Endometrium (tissue), 2 donors: ENCODE data around the gene FGF14.
"Not testable (repeated sequence)": the region's sequence is repeated elsewhere in the genome, so short reads cannot be mapped to it uniquely, and the experiment has no call there.

ENCODE experiments used
- FAIRE-seq: peaks from 2 replicates; lab custom pipeline; 2012; peaks lifted over from hg19 to GRCh38; lab: Jason Lieb, UNC
- donor health status: control.
- donor health status: control.

FGF14 gene

GRCh38 chr13:102195566-102196462 is 206.0 kb downstream of the FGF14 start:
- FAIRE-seq: no peak

DNA sequence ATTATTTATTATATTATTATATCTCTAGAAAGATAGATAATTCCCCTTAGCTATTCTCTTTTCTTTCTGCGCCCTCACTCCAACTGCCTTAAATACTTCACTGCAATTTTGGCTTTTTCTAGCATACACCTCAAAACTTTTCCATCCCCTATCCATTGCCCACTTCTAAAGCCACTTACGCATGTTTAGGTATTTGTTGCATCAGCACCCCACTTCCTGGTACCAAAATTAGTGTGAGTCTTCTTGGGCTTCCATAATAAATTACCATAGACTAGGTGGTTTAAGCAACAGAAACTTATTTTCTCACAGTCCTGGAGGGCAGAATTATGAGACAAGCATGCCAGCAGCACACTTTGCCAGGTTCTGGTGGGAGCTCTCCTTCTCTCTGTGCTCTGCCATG is 209.0 kb downstream of the FGF14 start:
- no peak for FAIRE-seq

DNA sequence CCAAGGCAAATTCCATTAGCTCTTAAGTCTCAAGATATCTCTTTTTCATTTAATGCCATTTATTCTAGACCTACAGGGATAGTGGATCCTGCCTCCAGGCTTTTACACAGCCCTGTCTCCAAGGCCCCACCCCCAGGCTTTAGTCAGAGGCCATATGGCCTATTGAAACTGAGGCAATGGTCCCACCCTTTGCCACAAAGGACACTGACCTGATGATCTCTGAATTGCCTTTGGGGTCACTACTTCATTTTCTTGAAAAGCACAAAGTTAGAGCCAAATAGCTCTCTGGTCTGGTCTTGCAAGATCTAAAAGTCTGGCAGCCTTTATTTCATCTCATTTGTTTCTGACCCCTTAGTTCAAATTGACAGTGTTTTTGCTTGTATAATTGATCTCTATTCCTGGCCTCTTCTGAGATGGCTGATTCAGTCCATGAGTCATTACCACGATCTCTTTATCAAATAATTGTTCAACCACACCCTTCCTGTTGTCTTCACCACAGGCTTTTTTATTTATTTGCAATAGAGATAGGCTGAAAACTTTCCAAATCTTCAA is 209.8 kb downstream of the FGF14 start:
- no peak for FAIRE-seq

DNA sequence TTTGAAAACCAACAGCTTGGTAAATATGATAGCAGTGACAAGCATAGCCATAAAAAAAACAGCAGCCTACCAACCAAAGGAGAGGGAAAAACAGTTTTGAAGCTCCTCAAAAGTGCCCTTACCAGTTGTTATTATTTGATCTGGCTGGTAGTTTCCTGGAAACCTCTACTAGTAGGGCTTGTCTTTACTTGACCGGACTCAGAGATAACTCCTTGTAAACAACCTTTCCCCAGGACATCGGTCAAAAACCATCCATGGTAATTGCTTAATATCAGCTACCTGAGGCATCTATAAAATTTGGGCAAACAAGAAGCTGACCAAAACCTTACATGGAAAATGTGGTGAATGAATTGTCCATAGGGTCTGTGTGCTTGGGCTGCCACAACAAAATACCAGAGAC is 210.9 kb downstream of the FGF14 start:
- FAIRE-seq: no peak

DNA sequence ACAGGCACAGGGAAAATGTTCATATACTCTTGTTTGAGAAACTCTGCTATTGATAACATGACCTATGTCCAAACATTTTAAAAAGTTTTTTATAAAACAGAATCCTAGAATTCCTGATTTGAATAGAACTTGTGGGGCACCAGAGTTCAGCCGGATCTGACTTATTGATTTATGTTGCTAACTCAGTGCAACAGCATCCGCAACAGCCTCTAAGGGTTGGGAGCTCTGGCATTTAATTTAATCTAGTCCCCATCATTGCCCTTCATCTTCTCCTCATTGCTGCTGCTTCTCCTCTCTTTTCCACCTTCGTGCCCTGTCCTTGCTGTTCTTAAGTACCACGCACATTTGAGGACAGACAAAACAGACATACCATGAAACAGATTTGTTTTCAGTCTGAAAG is 214.5 kb downstream of the FGF14 start:
- no peak for FAIRE-seq

- no peak for FAIRE-seq
Observed at GRCh38 chr13:102185375-102185984, 216.4 kb downstream of the FGF14 start.

GRCh38 chr13:102183509-102184182 is 218.2 kb downstream of the FGF14 start:
- no peak for FAIRE-seq

DNA sequence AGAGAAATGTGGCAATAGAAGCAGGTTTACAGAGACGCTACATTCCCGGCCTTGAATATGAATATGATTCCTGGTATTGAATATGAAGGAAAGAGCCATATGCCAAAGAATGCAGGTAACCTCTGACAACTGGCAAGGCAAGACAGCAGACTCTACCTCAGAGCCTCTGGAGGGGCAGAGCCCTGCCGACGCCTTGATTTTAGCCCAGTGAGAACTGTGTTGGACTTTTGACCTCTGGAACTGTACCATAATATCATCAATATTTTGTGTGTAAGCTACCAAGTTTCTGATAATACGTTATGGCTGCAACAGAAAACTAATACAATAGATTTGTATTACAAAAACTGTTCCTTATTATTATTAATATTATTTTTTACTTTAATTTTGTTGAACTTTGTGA is 219.7 kb downstream of the FGF14 start:
- FAIRE-seq: no peak

- no peak for FAIRE-seq
Observed at GRCh38 chr13:102177431-102177830, 224.4 kb downstream of the FGF14 start.

GRCh38 chr13:102176846-102177245 is 225.0 kb downstream of the FGF14 start:
- FAIRE-seq: no peak

DNA sequence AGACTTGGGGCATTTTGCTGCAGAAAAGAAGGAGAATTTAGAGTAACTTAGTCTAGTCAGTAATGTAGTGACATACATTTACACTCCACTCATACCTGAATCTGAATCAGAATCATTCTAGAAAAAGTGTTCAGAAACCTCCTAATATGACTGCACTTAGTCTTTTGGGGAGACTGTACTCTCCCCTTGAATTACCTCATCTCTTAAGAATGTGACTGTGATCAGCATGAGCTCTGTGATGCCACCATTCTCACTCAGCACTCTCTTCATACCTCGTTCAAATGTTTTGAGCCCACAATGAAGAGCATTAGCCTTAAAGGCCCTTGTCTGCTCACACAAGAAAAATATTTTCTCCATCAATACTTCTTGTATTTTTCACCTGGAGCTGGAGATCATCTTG is 229.4 kb downstream of the FGF14 start:
- no peak for FAIRE-seq

- FAIRE-seq: no peak
Observed at GRCh38 chr13:102170305-102170704, 231.5 kb downstream of the FGF14 start.

DNA sequence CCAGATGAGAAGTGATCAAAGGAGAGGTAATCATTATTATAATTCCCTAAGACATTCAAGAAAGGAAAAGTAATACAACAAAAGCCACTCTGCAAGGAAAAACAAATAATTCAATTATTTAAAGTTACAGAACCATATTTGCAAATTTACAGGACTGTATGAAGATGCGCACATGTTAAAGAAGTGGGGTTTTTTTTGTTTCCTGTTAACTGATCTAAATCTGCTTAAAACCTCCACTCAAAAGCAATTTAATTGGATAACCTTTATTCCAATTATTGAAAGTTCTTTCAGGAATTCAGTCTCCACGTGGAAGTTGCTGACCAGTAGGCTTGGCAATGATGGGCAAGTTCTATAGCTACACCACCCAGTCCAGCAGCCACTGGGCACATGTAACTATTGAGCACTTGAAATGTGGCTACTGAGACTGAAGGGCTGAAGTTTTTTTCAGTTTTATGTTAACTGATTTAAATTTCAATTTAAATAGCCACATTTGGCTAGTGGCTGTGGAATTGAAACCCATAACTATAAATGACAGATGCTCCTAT is 232.3 kb downstream of the FGF14 start:
- no peak for FAIRE-seq

- no peak for FAIRE-seq
Observed at GRCh38 chr13:102152790-102153189, 249.1 kb downstream of the FGF14 start.

- no peak for FAIRE-seq
Observed at GRCh38 chr13:102147353-102147752, 254.5 kb downstream of the FGF14 start.

DNA sequence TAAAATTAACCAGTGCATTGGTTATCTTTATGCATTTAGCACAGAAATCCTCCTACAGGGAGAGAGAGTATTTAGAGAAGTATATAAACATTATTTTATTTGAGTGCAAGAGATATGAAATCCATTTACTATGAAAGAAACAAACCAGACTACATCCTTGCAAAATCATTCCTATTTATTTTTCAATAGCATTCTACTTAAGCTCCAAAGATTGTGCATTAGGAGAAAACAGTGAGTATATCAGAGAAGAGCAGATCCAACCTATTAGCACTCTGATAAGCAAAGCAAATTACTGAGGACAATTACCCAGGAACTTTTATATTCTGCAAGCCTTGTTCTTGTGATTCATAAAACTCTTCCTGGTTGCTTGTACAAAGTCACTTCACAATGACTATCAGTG is 256.1 kb downstream of the FGF14 start:
- FAIRE-seq: no peak

DNA sequence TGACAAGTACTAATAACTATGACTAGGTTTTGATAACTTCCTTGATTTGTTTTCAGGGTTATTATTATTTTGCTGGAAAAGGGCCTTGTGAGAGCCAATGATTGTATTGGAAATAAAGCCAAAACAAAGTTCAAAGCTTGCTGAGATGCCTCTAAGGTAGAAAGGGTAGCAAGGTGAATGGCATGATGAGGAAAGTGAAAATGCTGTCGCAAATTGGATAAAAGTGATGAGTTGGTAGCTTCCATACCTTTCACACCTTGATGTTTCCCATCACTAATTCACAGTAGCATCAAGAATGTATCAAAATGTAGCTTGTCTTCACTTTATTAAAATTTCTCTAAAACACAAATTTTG is 259.4 kb downstream of the FGF14 start:
- FAIRE-seq: no peak

DNA sequence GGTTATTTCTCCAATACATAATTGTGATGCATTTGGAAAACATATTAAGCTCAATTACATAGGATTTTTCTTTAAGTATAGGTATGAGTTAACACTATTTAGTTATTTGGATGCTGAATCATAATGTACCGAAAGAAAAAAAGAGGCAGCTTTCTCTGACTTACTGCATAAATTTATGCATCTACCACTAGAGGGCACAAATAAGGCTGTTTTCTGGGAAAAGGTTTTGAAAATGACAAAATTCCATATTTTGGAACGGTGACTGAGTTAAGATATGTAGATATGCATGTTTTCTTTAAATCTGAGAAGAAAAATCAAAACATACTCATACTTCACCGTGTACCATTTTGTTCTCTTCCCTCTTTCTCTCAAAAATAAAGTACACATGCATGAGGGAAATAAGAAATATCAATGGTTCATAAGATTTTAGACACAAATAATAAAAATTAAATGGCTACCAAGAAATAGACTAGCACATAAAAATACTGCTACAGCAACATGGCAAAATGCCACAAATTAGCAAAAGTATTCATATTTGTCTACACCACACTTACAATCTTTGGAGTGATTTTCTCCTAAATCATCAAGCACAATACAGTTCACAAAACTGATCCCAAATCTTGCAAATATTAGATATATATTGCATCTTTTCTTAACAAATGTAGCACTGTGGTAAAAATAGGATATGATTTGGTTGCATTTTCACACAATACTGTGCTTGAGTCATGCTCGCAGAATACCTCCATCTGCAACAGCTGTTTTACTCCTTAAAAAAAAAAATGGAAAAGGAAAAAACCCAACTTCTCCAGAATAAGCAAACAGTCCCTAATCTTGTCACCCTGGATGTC is 260.0 kb downstream of the FGF14 start:
- peak; percentile 45 for FAIRE-seq

DNA sequence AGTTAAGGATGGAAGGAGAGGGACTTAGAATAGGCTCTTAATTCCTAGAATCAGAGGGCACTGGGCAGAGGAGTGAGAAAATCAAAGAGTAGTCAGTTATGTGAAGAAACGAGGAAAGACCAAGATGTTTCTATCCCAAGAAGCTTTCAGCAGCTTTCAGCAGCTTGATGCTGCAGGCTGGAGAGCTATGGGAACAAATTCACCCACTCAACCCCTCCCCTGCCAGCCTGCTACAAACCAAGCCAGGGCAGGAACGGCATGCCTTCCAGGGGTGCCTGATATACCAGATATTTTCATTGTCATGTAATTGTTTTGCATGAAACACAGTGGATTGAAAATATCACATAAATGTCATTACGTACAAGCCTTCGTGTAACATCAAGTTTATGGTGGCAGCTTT is 262.2 kb downstream of the FGF14 start:
- no peak for FAIRE-seq

DNA sequence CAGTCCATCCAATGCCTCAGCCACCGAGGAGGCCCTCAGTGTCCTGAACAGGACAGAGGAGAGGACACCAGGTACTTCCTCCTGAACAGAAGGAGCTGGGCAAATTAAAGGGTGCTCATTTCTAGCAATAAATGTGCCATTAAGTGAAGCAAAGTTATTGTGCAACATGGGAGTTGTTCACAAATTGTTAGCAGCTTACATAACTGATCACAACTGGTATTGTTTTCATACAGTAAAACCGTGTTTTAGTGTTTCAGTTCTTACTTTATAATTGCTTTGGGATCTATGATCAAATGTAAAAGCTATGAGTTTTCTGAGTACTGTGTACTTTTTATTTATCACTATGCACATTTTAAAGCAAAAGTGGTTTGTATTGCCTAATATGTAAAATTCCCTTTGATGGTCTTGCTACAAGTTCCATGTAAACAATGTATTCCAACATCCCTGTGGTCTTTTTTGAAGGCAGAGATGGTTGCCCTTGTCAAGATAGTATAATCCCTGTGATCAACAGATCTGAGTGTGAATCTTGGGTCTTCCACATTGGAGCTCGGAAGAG is 263.1 kb downstream of the FGF14 start:
- no peak for FAIRE-seq

GRCh38 chr13:102137904-102138303 is 263.9 kb downstream of the FGF14 start:
- not testable (repeated sequence) for FAIRE-seq
